Thoracic aorta (tissue), 2 donors: Measurements from ENCODE around the gene KIF6. TPM values are rescaled to one million over a fixed set of nuclear protein-coding genes. Genes with fewer than 3 reads are reported as not detected.

Experiments
- ATAC-seq: fragments of 150-250 bp; one replicate; pipeline ENCODE4 v1.8.0; 2017; ENCODE audit warnings: low read depth; ENCODE audit not compliant: insufficient number of reproducible peaks, low FRiP score
- DNase-seq: peaks from one replicate; pipeline ENCODE4 v3.0.0-alpha.2; 2020; ENCODE audit warnings: low spot score
- H3K27ac ChIP-seq, 2 donors: fragments of 200-600 bp; sonication (generic); 1 replicate in 1 of 2; 2 replicates in 1 of 2; pipeline ENCODE4 v1.5.1; 2016; ENCODE audit warnings: mild to moderate bottlenecking in 2 of 2, moderate library complexity in 2 of 2
- H3K27me3 ChIP-seq: fragments of 200-600 bp; sonication (generic); replicated peaks from 2 replicates; pipeline ENCODE4 v1.6.0; 2016; ENCODE audit warnings: mild to moderate bottlenecking; ENCODE audit not compliant: insufficient read depth
- H3K36me3 ChIP-seq: fragments of 200-600 bp; sonication (generic); one replicate; pipeline ENCODE4 v1.5.1; 2016
- H3K4me1 ChIP-seq, 2 donors: fragments of 200-600 bp; sonication (generic); 1 replicate in 1 of 2; 2 replicates in 1 of 2; pipeline versions ENCODE4 v1.5.1 to v1.6.0; 2016; ENCODE audit warnings: low read depth in 2 of 2, mild to moderate bottlenecking in 1 of 2; ENCODE audit not compliant: control insufficient read depth in 1 of 2
- H3K4me3 ChIP-seq: fragments of 200-600 bp; sonication (generic); 2 replicates; pipeline ENCODE4 v1.5.1; 2016; ENCODE audit warnings: mild to moderate bottlenecking
- H3K9me3 ChIP-seq: fragments of 200-600 bp; sonication (generic); 2 replicates; pipeline ENCODE4 v1.5.1; 2016
- CTCF ChIP-seq: fragments of 200-600 bp; sonication (generic); IDR thresholded peaks from one replicate; pipeline ENCODE4 v1.5.1; 2019; ENCODE audit warnings: antibody characterized with exemption
- total RNA-seq, 2 donors: library from RNA; depleted of rRNA; stranded (reverse); fragments of >200 nt; gene quantifications; one replicate each; pipeline versions ENCODE4 v1.1.0 to v1.2.3, GENCODE V29; 2016

Gene KIF6
- total RNA-seq, 2 donors from 2014 or later = not detected

- TF ChIP-seq CTCF = no peak
- Histone ChIP-seq H3K4me1 (peaks cover 0 to 22% of the 10 kb centered on the region in 2 donors), H3K27me3 (no peaks in the 10 kb centered on the region), H3K9me3 (no peaks in the 10 kb centered on the region), H3K4me3 (no peak overlapping the region), H3K36me3 (no peaks in the 10 kb centered on the region), H3K27ac (no peak overlapping the region)
- DNase-seq (no peak), ATAC-seq (no peak)
Observed at GRCh38 chr6:39494998-39495397, 230.2 kb downstream of the KIF6 start.

- H3K27me3 ChIP-seq = no peaks in the 10 kb centered on the region
- no peaks in the 10 kb centered on the region for H3K9me3 ChIP-seq
- no peak for TF ChIP-seq CTCF
- no peaks in the 10 kb centered on the region for H3K36me3 ChIP-seq
- no peak overlapping the region for H3K27ac ChIP-seq
- DNase-seq (no peak), ATAC-seq (no peak)
- no peak overlapping the region for H3K4me3 ChIP-seq
- H3K4me1 ChIP-seq = peaks cover 0 to 22% of the 10 kb centered on the region in 2 donors
Observed at GRCh38 chr6:39493777-39494176, 231.4 kb downstream of the KIF6 start.

- DNase-seq = no peak
- H3K27ac ChIP-seq = no peak overlapping the region
- no peak for ATAC-seq
Observed at GRCh38 chr6:39493174-39493573, 232.0 kb downstream of the KIF6 start.

GRCh38 chr6:39490108-39490507 is 235.1 kb downstream of the KIF6 start:
- no peak for TF ChIP-seq CTCF
- ATAC-seq (no peak), DNase-seq (no peak)
- no peak overlapping the region for H3K27ac ChIP-seq
- H3K4me3 ChIP-seq = no peak overlapping the region
- no peaks in the 10 kb centered on the region for H3K27me3 ChIP-seq
- H3K36me3 ChIP-seq = no peaks in the 10 kb centered on the region
- H3K9me3 ChIP-seq = no peaks in the 10 kb centered on the region
- peaks cover 3 to 4% of the 10 kb centered on the region in 2 donors for H3K4me1 ChIP-seq

More at GRCh38 chr6:39493174-39493573, 232.0 kb downstream of the KIF6 start:
- H3K4me1 ChIP-seq = peaks cover 0 to 22% of the 10 kb centered on the region in 2 donors
- H3K36me3 ChIP-seq = no peaks in the 10 kb centered on the region
- TF ChIP-seq CTCF = no peak
- H3K4me3 ChIP-seq = no peak overlapping the region
- no peaks in the 10 kb centered on the region for H3K27me3 ChIP-seq
- no peaks in the 10 kb centered on the region for H3K9me3 ChIP-seq

- DNase-seq (no peak), ATAC-seq (no peak)
- no peaks in the 10 kb centered on the region for H3K36me3 ChIP-seq
- TF ChIP-seq CTCF = no peak
- H3K4me3 ChIP-seq = no peak overlapping the region
- no peaks in the 10 kb centered on the region for H3K9me3 ChIP-seq
- H3K27me3 ChIP-seq = no peaks in the 10 kb centered on the region
- H3K27ac ChIP-seq = no peak overlapping the region
- H3K4me1 ChIP-seq = peaks cover 0 to 3% of the 10 kb centered on the region in 2 donors
Observed at GRCh38 chr6:39488255-39488879, 236.8 kb downstream of the KIF6 start.
